GM18498 (cell line): ENCODE data around the gene SAMD13.

Experiments
- ATAC-seq: cut with Tn5 transposase; IDR thresholded peaks from one replicate; pipeline ENCODE4 v1.9.1; 2021; ENCODE audit warnings: mild to moderate bottlenecking, moderate library complexity; ENCODE audit not compliant: unreplicated experiment

Gene SAMD13

GRCh38 chr1:84301004-84301784 lies at the start of gene SAMD13:
TSS of gene SAMD13 (plus strand) at chr1:84301708. CDS start at chr1:84303235, 1,527 bp downstream.
- peak; percentile 41 for ATAC-seq

GRCh38 chr1:84253036-84253435 lies 48.5 kb upstream of the SAMD13 start:
- no peak for ATAC-seq

GRCh38 chr1:84253891-84254290 lies 47.6 kb upstream of the SAMD13 start:
- ATAC-seq, result no peak

GRCh38 chr1:84254703-84255238 lies 46.7 kb upstream of the SAMD13 start:
- no peak for ATAC-seq

GRCh38 chr1:84255582-84255981 lies 45.9 kb upstream of the SAMD13 start:
- ATAC-seq, result no peak

GRCh38 chr1:84257617-84258016 lies 43.9 kb upstream of the SAMD13 start:
- no peak for ATAC-seq

- no peak for ATAC-seq
Observed at GRCh38 chr1:84259376-84259775, 42.1 kb upstream of the SAMD13 start.

- ATAC-seq, result no peak
Observed at GRCh38 chr1:84259989-84260388, 41.5 kb upstream of the SAMD13 start.

- no peak for ATAC-seq
Observed at GRCh38 chr1:84260852-84261518, 40.5 kb upstream of the SAMD13 start.

GRCh38 chr1:84264961-84265360 lies 36.5 kb upstream of the SAMD13 start:
- ATAC-seq, result no peak

GRCh38 chr1:84265867-84266266 lies 35.6 kb upstream of the SAMD13 start:
- ATAC-seq, result no peak

- ATAC-seq, result no peak
Observed at GRCh38 chr1:84266748-84267147, 34.8 kb upstream of the SAMD13 start.

GRCh38 chr1:84267476-84267875 lies 34.0 kb upstream of the SAMD13 start:
- ATAC-seq, result no peak

- ATAC-seq, result no peak
Observed at GRCh38 chr1:84268346-84268745, 33.2 kb upstream of the SAMD13 start.

- no peak for ATAC-seq
Observed at GRCh38 chr1:84269306-84269705, 32.2 kb upstream of the SAMD13 start.

- ATAC-seq, result peak; percentile 96
Observed at GRCh38 chr1:84271441-84272151, 29.9 kb upstream of the SAMD13 start.

GRCh38 chr1:84272401-84272800 lies 29.1 kb upstream of the SAMD13 start:
- ATAC-seq, result no peak

- no peak for ATAC-seq
Observed at GRCh38 chr1:84277343-84278059, 24.0 kb upstream of the SAMD13 start.

GRCh38 chr1:84278905-84279304 lies 22.6 kb upstream of the SAMD13 start:
- ATAC-seq, result no peak

- no peak for ATAC-seq
Observed at GRCh38 chr1:84280912-84281311, 20.6 kb upstream of the SAMD13 start.

- ATAC-seq, result no peak
Observed at GRCh38 chr1:84282780-84283333, 18.7 kb upstream of the SAMD13 start.
